Rectal smooth muscle tissue (tissue), 1 donor: ENCODE results near the gene CCNL2.
"Not testable (repeated sequence)": the region's sequence is repeated elsewhere in the genome, so short reads cannot be mapped to it uniquely, and the experiment has no call there.

Experiments
- H3K27ac ChIP-seq: one replicate; pipeline ENCODE4 v1.7.0; 2013; ENCODE audit warnings: low read depth, low read length, inconsistent platforms
- H3K27me3 ChIP-seq: one replicate; pipeline ENCODE4 v1.7.0; 2013; ENCODE audit warnings: low read length; ENCODE audit not compliant: control insufficient read depth, insufficient read depth
- H3K36me3 ChIP-seq: one replicate; pipeline ENCODE4 v1.7.0; 2013; ENCODE audit warnings: low read length; ENCODE audit not compliant: control insufficient read depth, insufficient read depth
- H3K4me1 ChIP-seq: one replicate; pipeline ENCODE4 v1.7.0; 2013; ENCODE audit warnings: low read length; ENCODE audit not compliant: control insufficient read depth, insufficient read depth
- H3K4me3 ChIP-seq: one replicate; pipeline ENCODE4 v1.7.0; 2013; ENCODE audit warnings: low read length
- H3K9ac ChIP-seq: one replicate; pipeline ENCODE4 v1.7.0; 2013; ENCODE audit warnings: low read length

CCNL2 gene

DNA sequence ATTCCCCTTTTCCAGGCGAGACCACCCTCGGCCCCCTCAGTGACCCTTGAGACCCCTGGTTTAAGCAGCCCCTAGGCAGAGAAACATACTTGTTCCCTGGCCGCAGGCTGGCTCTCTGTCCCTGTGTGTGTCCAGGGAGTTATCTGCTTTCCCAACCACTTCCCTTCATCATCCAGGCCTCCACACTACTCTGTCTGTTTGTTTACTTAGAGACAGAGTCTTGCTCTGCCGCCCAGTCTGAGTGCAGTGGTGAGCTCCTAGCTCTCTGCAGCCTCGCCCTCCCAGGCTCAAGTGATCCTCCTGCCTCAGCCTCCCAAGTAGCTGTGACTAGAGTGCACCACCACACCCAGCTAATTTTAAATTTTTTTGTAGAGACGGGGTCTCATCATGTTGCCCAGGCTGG is 30.5 kb upstream of the CCNL2 start:
- peaks cover 43% of the 10 kb centered on the region for H3K4me1 ChIP-seq

DNA sequence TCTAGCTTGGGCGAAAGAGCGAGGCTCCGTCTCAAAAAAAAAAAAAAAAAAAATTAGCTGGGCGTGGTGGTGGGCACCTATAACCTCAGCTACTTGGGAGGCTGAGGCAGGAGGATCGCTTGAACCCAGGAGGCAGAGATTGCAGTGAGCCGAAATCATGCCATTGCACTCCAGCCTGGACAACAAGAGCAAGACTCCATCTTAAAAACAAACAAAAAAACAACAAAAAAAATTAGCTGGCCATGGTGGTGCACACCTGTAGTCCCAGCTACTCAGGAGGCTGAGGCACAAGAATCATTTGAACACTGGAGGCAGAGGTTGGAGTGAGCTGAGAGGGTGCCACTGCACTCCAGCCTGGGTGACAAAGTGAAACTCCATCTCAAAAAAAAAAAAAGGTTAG is 29.8 kb upstream of the CCNL2 start:
- not testable (repeated sequence) for H3K27ac ChIP-seq, H3K27me3 ChIP-seq, H3K9ac ChIP-seq, H3K4me3 ChIP-seq, H3K36me3 ChIP-seq
- H3K4me1 ChIP-seq = peaks cover 37% of the 10 kb centered on the region

More for the DNA sequence above, 30.5 kb upstream of the CCNL2 start:
- H3K27ac ChIP-seq = peak overlapping the region; percentile 98
- no peak overlapping the region for H3K9ac ChIP-seq
- no peaks in the 10 kb centered on the region for H3K36me3 ChIP-seq
- no peak overlapping the region for H3K4me3 ChIP-seq
- no peaks in the 10 kb centered on the region for H3K27me3 ChIP-seq

DNA sequence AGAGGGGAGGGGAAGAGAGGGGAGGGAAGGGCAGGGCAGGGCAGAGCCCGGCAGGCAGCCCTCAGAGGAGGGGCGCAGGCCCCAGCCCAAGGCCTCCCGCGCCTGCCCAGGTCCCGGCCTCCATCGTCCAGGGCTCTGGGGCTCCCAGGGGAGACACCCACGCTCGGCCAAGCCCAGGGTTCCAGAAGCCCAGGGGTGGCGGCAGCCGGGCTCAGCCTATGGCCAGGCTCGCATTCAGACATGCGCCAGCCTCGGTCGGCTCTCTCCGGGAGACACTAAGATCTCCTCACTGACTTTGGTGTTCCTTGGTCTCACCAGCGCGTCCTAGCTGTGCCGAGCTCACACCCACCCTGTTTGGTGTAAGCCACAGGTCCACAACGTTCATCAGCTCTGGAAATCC is 29.0 kb upstream of the CCNL2 start:
- Histone ChIP-seq H3K4me3 (no peak overlapping the region), H3K27me3 (no peaks in the 10 kb centered on the region), H3K27ac (peak overlapping the region; percentile 53), H3K4me1 (peaks cover 29% of the 10 kb centered on the region), H3K9ac (no peak overlapping the region), H3K36me3 (no peaks in the 10 kb centered on the region)

DNA sequence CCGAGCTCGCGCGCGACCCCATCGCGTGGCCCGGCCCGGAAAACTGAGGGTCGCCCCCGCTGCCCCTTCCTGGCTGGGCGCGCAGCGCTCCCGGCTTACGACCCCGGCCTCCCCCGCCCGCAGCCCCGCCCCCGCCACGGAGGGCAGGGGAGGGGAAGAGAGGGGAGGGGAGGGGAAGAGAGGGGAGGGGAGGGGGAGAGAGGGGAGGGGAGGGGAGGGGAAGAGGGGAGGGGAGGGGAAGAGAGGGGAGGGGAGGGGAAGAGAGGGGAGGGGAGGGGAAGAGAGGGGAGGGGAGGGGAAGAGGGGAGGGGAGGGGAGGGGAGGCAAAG is 28.6 kb upstream of the CCNL2 start:
- H3K36me3 ChIP-seq = no peaks in the 10 kb centered on the region
- no peaks in the 10 kb centered on the region for H3K27me3 ChIP-seq
- peak overlapping the region; percentile 53 for H3K27ac ChIP-seq
- H3K9ac ChIP-seq = no peak overlapping the region
- no peak overlapping the region for H3K4me3 ChIP-seq
- peaks cover 27% of the 10 kb centered on the region for H3K4me1 ChIP-seq

DNA sequence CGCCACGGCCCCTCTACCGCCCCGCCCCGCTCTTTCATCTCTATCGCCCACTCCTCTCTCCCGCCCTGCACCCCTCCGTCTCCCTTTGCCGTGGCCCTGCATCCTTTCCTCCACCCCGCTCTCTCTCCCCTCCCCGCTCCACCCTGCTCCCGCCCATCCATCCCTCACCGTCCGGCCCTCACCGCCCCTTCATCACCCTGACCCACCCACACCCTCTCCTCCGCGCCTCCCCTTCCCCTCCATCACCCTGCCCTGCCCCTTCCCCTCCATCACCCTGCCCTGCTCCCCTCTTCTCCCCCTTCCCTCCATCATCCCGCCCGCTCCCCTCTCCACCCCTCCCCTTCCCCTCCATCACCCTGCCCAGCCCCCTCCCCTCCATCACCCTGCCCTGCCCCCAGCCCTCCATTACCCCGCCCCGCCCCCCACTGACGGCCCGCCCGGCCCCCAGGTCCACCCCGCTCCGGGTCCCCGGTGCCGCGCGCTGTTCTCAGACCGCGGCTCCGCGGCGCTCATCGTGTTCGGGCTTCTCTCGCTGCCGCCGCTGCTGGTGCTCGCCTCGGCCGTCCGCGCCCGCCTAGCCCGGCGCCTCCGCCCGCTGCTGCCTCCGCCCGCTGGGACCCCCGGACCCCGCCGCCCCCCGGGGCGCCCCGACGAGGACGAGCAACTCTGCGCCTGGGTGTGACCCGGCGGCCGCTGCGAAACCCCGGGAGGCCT is 28.1 kb upstream of the CCNL2 start:
- H3K27me3 ChIP-seq = no peaks in the 10 kb centered on the region
- H3K9ac ChIP-seq = no peak overlapping the region
- peaks cover 22% of the 10 kb centered on the region for H3K4me1 ChIP-seq
- H3K4me3 ChIP-seq = no peak overlapping the region
- no peak overlapping the region for H3K27ac ChIP-seq
- H3K36me3 ChIP-seq = no peaks in the 10 kb centered on the region

DNA sequence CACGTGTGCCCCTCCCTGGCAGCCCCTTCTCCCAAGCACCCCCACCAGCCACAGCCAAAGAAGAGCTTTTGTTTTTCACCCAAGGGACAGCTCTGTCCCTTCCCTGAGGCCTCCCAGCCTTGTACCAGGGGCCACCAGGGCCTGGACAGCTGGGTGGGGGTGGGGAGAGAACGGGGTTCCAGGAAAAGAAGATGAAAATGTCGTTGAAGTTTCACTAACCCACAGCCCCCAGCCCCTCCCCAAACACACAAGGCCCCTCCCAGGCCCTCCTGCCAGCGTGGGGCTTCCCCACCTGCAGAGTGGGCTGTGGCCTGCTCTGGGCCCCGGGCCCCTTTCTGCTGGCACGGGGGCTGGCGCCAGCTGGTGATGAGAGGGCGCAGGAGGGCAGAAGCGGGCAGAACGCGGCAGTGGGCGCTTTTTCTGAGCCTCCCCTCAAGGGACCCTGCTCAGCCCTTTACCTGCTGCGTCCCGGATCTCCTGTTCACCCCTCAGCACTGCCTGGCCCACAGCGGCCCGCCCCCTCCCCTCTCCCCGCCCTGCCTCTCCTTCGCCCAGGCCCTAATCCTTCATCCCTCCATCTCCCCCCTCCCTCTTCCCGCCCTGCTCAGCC is 27.5 kb upstream of the CCNL2 start:
- H3K27me3 ChIP-seq = no peaks in the 10 kb centered on the region
- no peak overlapping the region for H3K27ac ChIP-seq
- H3K4me1 ChIP-seq = peaks cover 20% of the 10 kb centered on the region
- no peak overlapping the region for H3K4me3 ChIP-seq
- H3K36me3 ChIP-seq = no peaks in the 10 kb centered on the region
- no peak overlapping the region for H3K9ac ChIP-seq

DNA sequence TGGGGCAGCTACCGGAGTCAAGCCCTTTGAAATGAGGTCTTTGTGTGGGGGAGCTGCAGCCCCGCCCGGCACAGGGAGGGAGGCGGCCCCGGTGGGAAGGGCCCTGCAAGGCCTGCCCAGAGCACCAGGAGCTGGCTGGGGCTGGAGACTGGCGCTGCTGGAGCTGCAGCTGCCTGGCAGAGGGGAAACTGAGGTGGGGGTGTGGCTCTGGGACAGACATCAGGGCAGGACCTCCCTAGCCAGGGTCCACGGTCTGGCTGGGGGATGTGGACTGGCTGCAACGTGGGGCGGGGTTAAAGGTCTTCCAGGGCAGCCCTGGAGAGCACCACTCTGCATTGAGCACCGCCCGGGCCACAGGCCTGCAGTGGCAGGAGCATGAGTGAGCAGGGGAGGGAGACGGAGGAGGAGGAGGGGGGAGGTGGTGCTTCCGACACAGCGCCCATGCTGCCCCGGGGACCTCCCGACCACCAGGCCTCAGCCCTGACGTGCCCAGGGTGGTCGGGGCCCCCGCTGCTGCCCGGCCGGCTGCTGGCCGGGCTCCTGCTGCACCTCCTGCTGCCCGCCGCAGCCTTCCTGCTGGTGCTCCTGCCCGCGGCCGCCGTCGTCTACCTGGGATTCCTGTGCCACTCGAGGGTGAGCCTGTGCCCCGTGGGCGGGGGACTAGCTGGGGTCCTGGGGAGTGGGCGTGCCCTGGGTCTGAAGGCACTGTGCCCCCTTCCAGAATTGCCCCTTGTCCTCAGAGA is 26.8 kb upstream of the CCNL2 start:
- Histone ChIP-seq H3K36me3 (no peaks in the 10 kb centered on the region), H3K4me1 (peaks cover 16% of the 10 kb centered on the region), H3K27me3 (peaks cover 3% of the 10 kb centered on the region), H3K27ac (no peak overlapping the region), H3K4me3 (no peak overlapping the region), H3K9ac (no peak overlapping the region)

DNA sequence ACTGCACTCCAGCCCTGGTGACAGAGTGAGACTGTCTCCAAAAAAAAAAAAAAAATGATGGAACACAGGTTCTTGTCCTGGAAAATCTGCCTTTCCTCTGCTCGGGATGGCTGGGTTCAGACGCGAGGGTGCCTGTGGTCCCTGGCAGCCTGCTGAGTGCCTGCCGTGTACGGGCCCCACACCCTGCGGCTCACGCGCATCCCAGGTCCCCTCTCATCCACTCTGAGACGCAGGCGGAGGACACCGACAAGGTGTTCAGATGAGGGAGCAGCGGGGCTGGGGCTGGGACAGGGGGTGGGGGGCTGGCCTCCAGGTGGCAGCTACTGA is 26.3 kb upstream of the CCNL2 start:
- H3K4me1 ChIP-seq = peaks cover 15% of the 10 kb centered on the region
- peaks cover 6% of the 10 kb centered on the region for H3K27me3 ChIP-seq
- no peaks in the 10 kb centered on the region for H3K36me3 ChIP-seq
- no peak overlapping the region for H3K9ac ChIP-seq
- no peak overlapping the region for H3K4me3 ChIP-seq
- no peak overlapping the region for H3K27ac ChIP-seq

DNA sequence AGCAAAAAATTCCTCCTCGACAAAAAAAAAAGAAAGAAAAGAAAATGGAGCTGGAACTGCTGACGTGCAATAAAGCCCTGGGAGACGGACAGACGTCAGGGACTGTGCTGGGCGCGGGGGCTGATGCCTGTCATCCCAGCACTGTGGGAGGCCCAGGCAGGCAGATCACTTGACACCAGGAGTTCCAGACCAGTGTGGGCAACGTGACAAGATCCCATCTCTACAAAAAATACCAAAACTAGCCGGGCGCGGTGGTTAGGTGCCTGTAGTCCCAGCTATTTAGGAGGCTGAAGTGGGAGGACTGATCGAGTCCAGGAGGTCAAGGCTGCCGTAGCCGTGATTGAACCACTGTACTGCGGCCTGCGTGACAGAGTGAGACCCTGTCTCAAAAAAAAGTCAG is 25.6 kb upstream of the CCNL2 start:
- no peak overlapping the region for H3K4me3 ChIP-seq
- H3K4me1 ChIP-seq = peaks cover 9% of the 10 kb centered on the region
- no peak overlapping the region for H3K9ac ChIP-seq
- peaks cover 6% of the 10 kb centered on the region for H3K27me3 ChIP-seq
- H3K27ac ChIP-seq = no peak overlapping the region
- H3K36me3 ChIP-seq = no peaks in the 10 kb centered on the region

DNA sequence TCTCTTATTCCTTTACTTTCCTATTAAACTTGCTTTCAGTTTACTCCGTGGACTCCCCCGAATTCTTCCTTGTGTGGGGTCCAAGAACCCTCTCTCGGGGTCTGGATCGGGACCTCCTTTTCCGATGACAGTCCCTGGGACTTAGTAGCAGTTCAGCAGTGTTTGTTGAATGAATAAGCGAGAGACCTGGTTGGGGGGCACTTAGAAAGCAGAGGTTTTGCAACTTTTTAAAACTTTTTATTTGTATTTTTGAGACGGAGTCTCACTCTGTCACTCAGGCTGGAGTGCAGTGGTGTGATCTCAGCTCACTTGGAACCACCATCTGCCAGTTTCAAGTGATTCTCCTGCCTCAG is 24.1 kb upstream of the CCNL2 start:
- Histone ChIP-seq H3K27me3 (peaks cover 6% of the 10 kb centered on the region), H3K4me1 (peaks cover 5% of the 10 kb centered on the region)

DNA sequence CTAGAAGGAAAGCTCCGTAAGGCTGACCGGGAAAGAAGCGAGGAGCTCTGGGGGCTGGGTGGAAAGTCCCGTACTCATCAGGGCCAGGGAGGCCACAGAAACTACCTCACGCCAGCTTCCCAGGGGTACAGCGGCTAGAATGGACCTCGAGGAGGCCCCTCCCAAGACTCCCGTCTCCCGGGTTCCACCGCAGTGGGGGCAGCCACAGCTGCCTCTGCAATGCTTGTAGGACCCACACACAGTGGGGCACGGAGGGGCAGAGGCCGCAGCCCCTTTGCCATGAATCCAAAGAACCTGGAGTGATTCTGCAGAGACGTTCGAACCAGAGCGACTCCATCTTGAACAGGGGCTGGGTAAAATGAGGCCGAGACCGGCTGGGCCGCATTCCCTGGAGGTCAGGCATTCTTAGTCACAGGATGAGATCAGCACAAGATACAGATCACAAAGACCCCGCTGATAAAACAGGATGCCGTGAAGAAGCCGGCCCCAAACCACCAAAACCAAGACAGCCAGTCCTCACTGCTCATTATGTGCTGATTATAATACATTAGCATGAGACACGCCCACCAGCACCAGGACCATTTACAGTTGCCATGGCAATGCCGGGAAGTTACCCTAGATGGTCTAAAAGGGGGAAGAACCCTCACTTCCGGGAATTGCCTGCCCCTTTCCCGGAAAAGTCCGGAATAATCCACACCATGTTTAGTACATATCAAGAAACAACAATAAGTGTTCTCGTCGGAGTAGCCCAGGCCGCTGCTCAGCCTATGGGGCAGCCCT is 23.5 kb upstream of the CCNL2 start:
- Histone ChIP-seq H3K4me3 (no peak overlapping the region), H3K9ac (no peak overlapping the region), H3K27ac (no peak overlapping the region), H3K27me3 (peaks cover 6% of the 10 kb centered on the region), H3K4me1 (peaks cover 5% of the 10 kb centered on the region), H3K36me3 (no peaks in the 10 kb centered on the region)

More for the DNA sequence above, 24.1 kb upstream of the CCNL2 start:
- H3K36me3 ChIP-seq = no peaks in the 10 kb centered on the region
- H3K4me3 ChIP-seq = no peak overlapping the region
- H3K27ac ChIP-seq = no peak overlapping the region
- H3K9ac ChIP-seq = no peak overlapping the region

DNA sequence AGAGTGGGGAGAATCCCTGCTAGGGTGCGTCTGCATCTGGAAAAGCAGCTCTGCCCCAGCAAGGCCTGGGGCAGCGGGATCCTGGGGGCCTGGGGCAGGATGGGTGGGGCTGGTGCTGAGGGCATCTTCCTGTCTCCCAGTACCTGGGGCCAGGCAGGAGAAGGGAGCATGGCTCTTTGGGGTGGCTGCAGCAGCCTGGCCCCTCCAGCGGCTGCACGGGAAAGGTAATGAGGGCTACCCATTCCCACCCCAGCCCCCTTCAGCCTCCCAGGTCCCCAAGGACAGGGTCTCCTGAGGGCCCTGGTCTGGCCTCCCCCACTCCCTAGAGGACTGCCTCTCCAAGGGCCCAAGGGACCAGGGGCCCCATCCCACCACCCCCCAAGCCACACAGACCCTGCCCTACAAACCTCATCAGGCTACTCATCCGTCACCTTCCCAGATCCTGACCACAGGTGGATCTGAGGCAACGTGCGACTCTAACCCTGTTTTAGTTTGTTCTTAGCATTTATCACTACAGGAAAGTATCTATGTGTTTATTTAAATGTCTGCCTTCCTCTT is 22.9 kb upstream of the CCNL2 start:
- Histone ChIP-seq H3K27me3 (peaks cover 6% of the 10 kb centered on the region), H3K27ac (no peak overlapping the region), H3K36me3 (no peaks in the 10 kb centered on the region), H3K9ac (no peak overlapping the region), H3K4me1 (peaks cover 5% of the 10 kb centered on the region), H3K4me3 (no peak overlapping the region)
